Measurements from ENCODE around the gene CAP2. TPM values are rescaled to one million over a fixed set of nuclear protein-coding genes. Genes with fewer than 3 reads are reported as not detected.
"Not testable (repeated sequence)": the region's sequence is repeated elsewhere in the genome, so short reads cannot be mapped to it uniquely, and the experiment has no call there.

Gene CAP2
- total RNA-seq, 1 experiment from 2014 or later: 11.5 TPM

DNA sequence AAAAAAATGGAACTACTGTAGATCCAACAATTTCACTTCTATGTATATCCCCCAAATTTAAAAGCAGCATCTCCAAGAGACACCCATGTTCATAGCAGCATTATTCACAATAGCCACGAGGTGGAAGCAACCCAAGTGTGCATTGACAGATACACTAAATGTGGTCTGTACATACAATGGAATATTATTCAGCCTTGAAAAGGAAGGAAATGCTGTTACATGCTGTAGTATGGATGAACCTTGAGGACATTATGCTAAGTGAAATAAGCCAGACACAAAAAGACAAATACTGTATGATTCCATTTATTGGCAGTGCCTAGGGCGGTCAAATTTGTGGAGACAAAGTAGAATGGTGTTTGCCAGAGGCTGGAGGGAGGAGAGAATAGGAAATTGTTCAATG, 34.2 kb downstream of the CAP2 start:
- H2BK15ac ChIP-seq (ENCODE audit: low read depth, low read length): no peak overlapping the region
- WGBS (ENCODE audit: extremely low coverage, insufficient read length, low lambda C conversion rate): no CpG with 5 or more reads among the region's 2 CpGs
- no peak overlapping the region for H3K4ac ChIP-seq (ENCODE audit: low read depth, low read length)
- H3K27me3 ChIP-seq (ENCODE audit: insufficient read depth, low read length): no peaks in the 10 kb centered on the region
- H3K4me1 ChIP-seq (ENCODE audit: insufficient read depth, low read length): no peaks in the 10 kb centered on the region
- H2BK12ac ChIP-seq (ENCODE audit: insufficient read length, low read depth, low read length): no peak overlapping the region
- H3K9me3 ChIP-seq (ENCODE audit: control insufficient read depth, low read depth, low read length): no peaks in the 10 kb centered on the region
- no peak overlapping the region for H3K27ac ChIP-seq (ENCODE audit: insufficient read length, low read depth, low read length)
- no peaks in the 10 kb centered on the region for H3K79me2 ChIP-seq (ENCODE audit: insufficient read depth, low read length)
- no peaks in the 10 kb centered on the region for H3K27me3 Mint-ChIP-seq (ENCODE audit: low read depth)
- DNase-seq: no peak
- H3K27ac Mint-ChIP-seq: no peak overlapping the region; a peak in 1 of 7 replicates
- H2BK5ac ChIP-seq (ENCODE audit: insufficient read length, low read length): no peak overlapping the region
- no peaks in the 10 kb centered on the region for H3K79me1 ChIP-seq (ENCODE audit: insufficient read depth, low read depth, low read length, poor library complexity, severe bottlenecking)
- H2AK5ac ChIP-seq (ENCODE audit: insufficient read length, low read length): no peak overlapping the region
- no peaks in the 10 kb centered on the region for H3K9me3 Mint-ChIP-seq
- no peak overlapping the region for H2BK120ac ChIP-seq (ENCODE audit: low read depth, low read length, poor library complexity, severe bottlenecking)
- H4K8ac ChIP-seq (replicated peaks; ENCODE audit: insufficient read length, low read depth, low read length): no peak overlapping the region
- H3K56ac ChIP-seq (ENCODE audit: insufficient read length, low read depth, low read length): no peak overlapping the region
- TF ChIP-seq, protein P1, sequence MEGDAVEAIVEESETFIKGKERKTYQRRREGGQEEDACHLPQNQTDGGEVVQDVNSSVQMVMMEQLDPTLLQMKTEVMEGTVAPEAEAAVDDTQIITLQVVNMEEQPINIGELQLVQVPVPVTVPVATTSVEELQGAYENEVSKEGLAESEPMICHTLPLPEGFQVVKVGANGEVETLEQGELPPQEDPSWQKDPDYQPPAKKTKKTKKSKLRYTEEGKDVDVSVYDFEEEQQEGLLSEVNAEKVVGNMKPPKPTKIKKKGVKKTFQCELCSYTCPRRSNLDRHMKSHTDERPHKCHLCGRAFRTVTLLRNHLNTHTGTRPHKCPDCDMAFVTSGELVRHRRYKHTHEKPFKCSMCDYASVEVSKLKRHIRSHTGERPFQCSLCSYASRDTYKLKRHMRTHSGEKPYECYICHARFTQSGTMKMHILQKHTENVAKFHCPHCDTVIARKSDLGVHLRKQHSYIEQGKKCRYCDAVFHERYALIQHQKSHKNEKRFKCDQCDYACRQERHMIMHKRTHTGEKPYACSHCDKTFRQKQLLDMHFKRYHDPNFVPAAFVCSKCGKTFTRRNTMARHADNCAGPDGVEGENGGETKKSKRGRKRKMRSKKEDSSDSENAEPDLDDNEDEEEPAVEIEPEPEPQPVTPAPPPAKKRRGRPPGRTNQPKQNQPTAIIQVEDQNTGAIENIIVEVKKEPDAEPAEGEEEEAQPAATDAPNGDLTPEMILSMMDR (conservative IDR thresholded peaks at IDR 0.05): no peak
- H3K14ac ChIP-seq (ENCODE audit: insufficient read depth, low read length): no peak overlapping the region
- no peak overlapping the region for H3K18ac ChIP-seq (ENCODE audit: insufficient read length, low read depth, low read length)
- H3K4me2 ChIP-seq (ENCODE audit: insufficient read depth, insufficient read length, low read length): no peak overlapping the region
- no peak overlapping the region for H4K91ac ChIP-seq (ENCODE audit: insufficient read length, low read depth, low read length)
- no peaks in the 10 kb centered on the region for H4K20me1 ChIP-seq (ENCODE audit: control insufficient read depth, insufficient read depth, insufficient read length)
- no peak overlapping the region for H3T11ph ChIP-seq (ENCODE audit: low read length)
- H3K23me2 ChIP-seq (ENCODE audit: insufficient read length, low read depth, low read length, poor library complexity, severe bottlenecking): no peaks in the 10 kb centered on the region
- no peak overlapping the region for H3K4me3 Mint-ChIP-seq
- no peak overlapping the region for H3K9ac ChIP-seq (ENCODE audit: extremely low read depth, insufficient read length, low read length)
- H2AFZ ChIP-seq (ENCODE audit: low read length): no peak overlapping the region
- no peak overlapping the region for H4K5ac ChIP-seq (ENCODE audit: insufficient read length, low read depth, low read length)
- no peak overlapping the region for H3K23ac ChIP-seq (ENCODE audit: insufficient read length, low read depth, low read length)
- H2BK20ac ChIP-seq (ENCODE audit: low read depth, low read length, poor library complexity, severe bottlenecking): no peak overlapping the region
- H3K36me3 Mint-ChIP-seq (ENCODE audit: insufficient read depth in 1 of 3, low read depth in 3 of 3): peaks cover 4 to 20% (median 12%) of the 10 kb centered on the region in 3 experiments; a peak in 6 of 7 replicates
- H3K4me1 Mint-ChIP-seq: peaks cover 5% of the 10 kb centered on the region in 2 experiments

DNA sequence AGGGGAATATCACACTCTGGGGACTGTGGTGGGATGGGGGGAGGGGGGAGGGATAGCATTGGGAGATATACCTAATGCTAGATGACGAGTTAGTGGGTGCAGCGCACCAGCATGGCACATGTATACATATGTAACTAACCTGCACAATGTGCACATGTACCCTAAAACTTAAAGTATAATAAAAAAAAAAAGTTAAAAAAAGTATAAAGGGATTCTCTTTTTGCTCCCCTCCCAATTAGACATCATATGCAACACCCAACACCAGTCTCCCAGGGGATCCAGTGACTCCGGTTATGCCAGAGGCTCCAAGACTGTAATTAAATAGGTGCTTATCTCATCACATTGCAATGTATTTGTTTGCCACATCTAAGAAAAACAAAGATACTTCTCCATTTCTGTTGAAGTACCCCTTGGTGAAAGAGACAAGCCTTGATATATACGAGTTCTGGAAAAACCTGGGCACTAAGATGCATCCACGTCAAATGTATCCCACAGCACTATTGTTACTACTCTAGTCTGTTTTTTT, 35.3 kb downstream of the CAP2 start:
- not testable (repeated sequence) for H2AFZ ChIP-seq (ENCODE audit: low read length); H3K56ac ChIP-seq (ENCODE audit: insufficient read length, low read depth, low read length); H2BK15ac ChIP-seq (ENCODE audit: low read depth, low read length); H3K23me2 ChIP-seq (ENCODE audit: insufficient read length, low read depth, low read length, poor library complexity, severe bottlenecking); H3K4ac ChIP-seq (ENCODE audit: low read depth, low read length); H3K9me3 ChIP-seq (ENCODE audit: control insufficient read depth, low read depth, low read length); H3K9me3 Mint-ChIP-seq; H4K8ac ChIP-seq (replicated peaks; ENCODE audit: insufficient read length, low read depth, low read length); H3K79me1 ChIP-seq (ENCODE audit: insufficient read depth, low read depth, low read length, poor library complexity, severe bottlenecking); H4K91ac ChIP-seq (ENCODE audit: insufficient read length, low read depth, low read length); DNase-seq; H2BK120ac ChIP-seq (ENCODE audit: low read depth, low read length, poor library complexity, severe bottlenecking); H2BK20ac ChIP-seq (ENCODE audit: low read depth, low read length, poor library complexity, severe bottlenecking); H4K5ac ChIP-seq (ENCODE audit: insufficient read length, low read depth, low read length); H3K4me1 ChIP-seq (ENCODE audit: insufficient read depth, low read length); H3K14ac ChIP-seq (ENCODE audit: insufficient read depth, low read length); H3K79me2 ChIP-seq (ENCODE audit: insufficient read depth, low read length); H3K27ac Mint-ChIP-seq; H3K4me2 ChIP-seq (ENCODE audit: insufficient read depth, insufficient read length, low read length); H3K9ac ChIP-seq (ENCODE audit: extremely low read depth, insufficient read length, low read length); H3K4me1 Mint-ChIP-seq; H3K4me3 Mint-ChIP-seq; H3K27me3 ChIP-seq (ENCODE audit: insufficient read depth, low read length); H2BK12ac ChIP-seq (ENCODE audit: insufficient read length, low read depth, low read length); H4K20me1 ChIP-seq (ENCODE audit: control insufficient read depth, insufficient read depth, insufficient read length); H3K27me3 Mint-ChIP-seq (ENCODE audit: low read depth); H2AK5ac ChIP-seq (ENCODE audit: insufficient read length, low read length); H3K18ac ChIP-seq (ENCODE audit: insufficient read length, low read depth, low read length); H3K27ac ChIP-seq (ENCODE audit: insufficient read length, low read depth, low read length); H3K23ac ChIP-seq (ENCODE audit: insufficient read length, low read depth, low read length); H3T11ph ChIP-seq (ENCODE audit: low read length); H2BK5ac ChIP-seq (ENCODE audit: insufficient read length, low read length)
- peaks cover 2 to 23% (median 12%) of the 10 kb centered on the region in 3 experiments; a peak in 5 of 7 replicates for H3K36me3 Mint-ChIP-seq (ENCODE audit: insufficient read depth in 1 of 3, low read depth in 3 of 3)
- WGBS (ENCODE audit: extremely low coverage, insufficient read length, low lambda C conversion rate): no CpG with 5 or more reads among the region's 5 CpGs
